ENCODE data around the gene FGD2.

FGD2 gene

DNA sequence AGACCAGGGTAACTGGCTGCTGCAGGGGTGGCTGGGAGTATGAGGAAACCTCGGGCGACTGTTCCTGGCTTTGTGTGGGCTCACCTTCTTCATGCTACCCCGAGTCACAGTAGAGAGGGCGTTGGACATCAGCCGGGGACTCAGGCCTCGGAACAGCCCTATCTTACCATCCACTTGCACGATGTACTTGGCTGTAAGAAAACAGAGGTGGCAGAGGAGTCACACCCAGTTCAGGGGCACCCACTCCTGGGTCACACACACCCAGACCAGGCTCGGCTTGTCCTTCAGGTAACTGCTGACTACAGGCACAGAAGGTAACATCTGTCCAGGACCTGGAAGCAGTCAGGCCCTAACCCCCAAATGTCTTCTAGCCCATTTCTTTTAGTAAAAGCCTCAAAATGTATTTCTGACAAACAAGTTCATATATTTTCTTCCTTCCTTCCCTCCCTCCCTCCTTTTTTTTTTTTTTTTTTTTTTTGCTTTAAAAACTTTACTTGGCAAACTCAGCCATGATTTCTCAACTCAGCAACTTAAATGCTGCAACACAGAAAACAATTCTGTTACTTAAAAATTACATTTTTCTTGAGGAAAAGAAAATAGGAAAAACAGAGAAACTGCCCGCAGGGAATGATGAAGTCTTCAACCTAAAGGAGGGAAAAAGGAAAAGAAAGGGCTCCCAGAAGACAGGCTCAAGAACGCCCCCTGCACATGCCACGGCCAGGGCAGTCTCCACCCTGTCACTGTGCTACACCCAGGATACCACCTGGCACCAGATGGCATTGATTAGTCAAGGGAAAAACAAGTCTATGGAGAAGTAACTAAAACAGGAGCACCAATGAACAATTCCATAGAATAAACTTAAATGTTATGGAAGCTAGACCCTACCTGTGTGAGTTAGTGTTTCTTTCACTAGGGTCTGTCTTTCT, 26.8 kb upstream of the FGD2 start:
- no peaks in the 10 kb centered on the region for H3K27me3 ChIP-seq (ENCODE audit: control insufficient read depth in 5 of 5, insufficient read depth in 4 of 5, low read length in 5 of 5)
- H3K36me3 ChIP-seq (ENCODE audit: control insufficient read depth in 5 of 5, insufficient read depth in 5 of 5, low read length in 5 of 5) = peaks cover 0 to 68% (median 56%) of the 10 kb centered on the region in 5 donors
- no peaks in the 10 kb centered on the region for H3K9me3 ChIP-seq (ENCODE audit: control insufficient read depth in 5 of 5, low read length in 5 of 5)
- peak overlapping the region in 1 of 5 donors; percentile 15 for H3K9ac ChIP-seq (ENCODE audit: low read length in 5 of 5)
- peaks cover 5 to 42% (median 33%) of the 10 kb centered on the region in 5 donors for H3K4me1 ChIP-seq (ENCODE audit: control insufficient read depth in 5 of 5, insufficient read depth in 5 of 5, low read length in 5 of 5)
- peak overlapping the region; percentile 63 for H3K27ac ChIP-seq (ENCODE audit: low read depth, low read length)
- no peak overlapping the region for H3K4me3 ChIP-seq (ENCODE audit: low read depth in 1 of 5, low read length in 5 of 5)

- peak overlapping the region; percentile 63 for H3K27ac ChIP-seq (ENCODE audit: low read depth, low read length)
- H3K4me3 ChIP-seq (ENCODE audit: low read depth in 1 of 5, low read length in 5 of 5) = no peak overlapping the region
- peaks cover 0 to 62% (median 49%) of the 10 kb centered on the region in 5 donors for H3K36me3 ChIP-seq (ENCODE audit: control insufficient read depth in 5 of 5, insufficient read depth in 5 of 5, low read length in 5 of 5)
- H3K4me1 ChIP-seq (ENCODE audit: control insufficient read depth in 5 of 5, insufficient read depth in 5 of 5, low read length in 5 of 5) = peaks cover 3 to 46% (median 37%) of the 10 kb centered on the region in 5 donors
- H3K27me3 ChIP-seq (ENCODE audit: control insufficient read depth in 5 of 5, insufficient read depth in 4 of 5, low read length in 5 of 5) = no peaks in the 10 kb centered on the region
- no peaks in the 10 kb centered on the region for H3K9me3 ChIP-seq (ENCODE audit: control insufficient read depth in 5 of 5, low read length in 5 of 5)
- peak overlapping the region in 1 of 5 donors; percentile 15 for H3K9ac ChIP-seq (ENCODE audit: low read length in 5 of 5)
Observed at GRCh38 chr6:36979347-36979742, 26.1 kb upstream of the FGD2 start.

DNA sequence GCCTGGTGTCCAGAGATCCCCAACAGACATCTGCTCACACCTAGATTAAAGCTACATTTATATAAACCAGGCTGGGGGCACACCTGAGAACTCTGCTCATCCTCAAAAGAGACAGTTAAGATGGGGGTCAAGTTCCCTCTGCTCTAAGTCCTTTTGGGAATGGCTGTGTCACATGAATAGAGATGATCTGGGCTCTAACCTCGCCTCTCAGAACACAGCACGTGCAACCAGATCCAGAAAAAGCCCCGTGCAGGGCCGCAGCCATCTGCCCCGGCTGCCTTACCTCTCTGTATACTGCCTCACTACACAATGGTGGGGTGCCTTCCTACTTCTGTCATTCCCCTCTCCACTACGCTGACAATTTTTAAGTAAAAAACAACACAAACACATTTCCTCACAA, 25.3 kb upstream of the FGD2 start:
- H3K4me3 ChIP-seq (ENCODE audit: low read depth in 1 of 5, low read length in 5 of 5) = no peak overlapping the region
- peaks cover 0 to 54% (median 42%) of the 10 kb centered on the region in 5 donors for H3K36me3 ChIP-seq (ENCODE audit: control insufficient read depth in 5 of 5, insufficient read depth in 5 of 5, low read length in 5 of 5)
- no peak overlapping the region for H3K9ac ChIP-seq (ENCODE audit: low read length in 5 of 5)
- H3K27ac ChIP-seq (ENCODE audit: low read depth, low read length) = peak overlapping the region; percentile 41
- H3K9me3 ChIP-seq (ENCODE audit: control insufficient read depth in 5 of 5, low read length in 5 of 5) = no peaks in the 10 kb centered on the region
- peaks cover 5 to 54% (median 44%) of the 10 kb centered on the region in 5 donors for H3K4me1 ChIP-seq (ENCODE audit: control insufficient read depth in 5 of 5, insufficient read depth in 5 of 5, low read length in 5 of 5)
- no peaks in the 10 kb centered on the region for H3K27me3 ChIP-seq (ENCODE audit: control insufficient read depth in 5 of 5, insufficient read depth in 4 of 5, low read length in 5 of 5)

DNA sequence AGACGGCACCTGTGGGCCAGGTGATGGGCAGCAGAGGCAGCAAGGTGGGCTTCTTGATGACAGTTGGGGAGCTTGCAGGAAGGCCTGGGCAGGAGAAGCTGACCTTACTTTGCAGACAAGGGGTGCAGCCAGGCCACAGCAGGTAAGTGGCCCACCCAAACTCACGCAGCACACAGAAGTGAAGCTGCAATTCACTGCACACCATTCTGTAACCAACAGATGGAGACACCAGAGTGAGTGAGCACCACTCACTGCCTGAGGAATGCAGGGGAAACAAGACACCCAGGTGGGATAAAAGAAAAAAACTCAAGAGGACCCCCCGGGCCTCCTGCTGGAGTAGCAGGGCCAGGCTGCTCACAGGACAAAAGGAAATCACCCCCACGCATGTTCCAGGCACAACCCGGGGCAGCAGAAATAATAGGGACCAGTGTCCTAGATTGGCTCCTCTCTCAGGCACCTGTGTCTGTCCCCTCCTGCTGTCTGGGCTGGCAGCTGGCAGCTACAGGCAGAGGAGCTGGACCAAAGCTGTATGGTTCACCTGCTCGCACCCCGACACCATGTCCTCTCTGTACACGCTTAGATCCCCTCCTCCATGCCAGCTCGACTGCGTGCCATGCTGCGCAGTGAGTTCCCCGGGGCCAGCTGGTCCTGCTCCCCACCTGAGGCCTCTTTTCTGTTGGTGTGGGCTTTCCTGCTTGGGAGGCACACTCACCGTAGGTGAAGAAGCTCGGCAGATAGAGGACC, 24.4 kb upstream of the FGD2 start:
- peaks cover 0 to 45% (median 32%) of the 10 kb centered on the region in 5 donors for H3K36me3 ChIP-seq (ENCODE audit: control insufficient read depth in 5 of 5, insufficient read depth in 5 of 5, low read length in 5 of 5)
- no peaks in the 10 kb centered on the region for H3K27me3 ChIP-seq (ENCODE audit: control insufficient read depth in 5 of 5, insufficient read depth in 4 of 5, low read length in 5 of 5)
- H3K9ac ChIP-seq (ENCODE audit: low read length in 5 of 5) = no peak overlapping the region
- H3K4me1 ChIP-seq (ENCODE audit: control insufficient read depth in 5 of 5, insufficient read depth in 5 of 5, low read length in 5 of 5) = peaks cover 5 to 57% (median 47%) of the 10 kb centered on the region in 5 donors
- H3K27ac ChIP-seq (ENCODE audit: low read depth, low read length) = no peak overlapping the region
- H3K4me3 ChIP-seq (ENCODE audit: low read depth in 1 of 5, low read length in 5 of 5) = no peak overlapping the region
- no peaks in the 10 kb centered on the region for H3K9me3 ChIP-seq (ENCODE audit: control insufficient read depth in 5 of 5, low read length in 5 of 5)

DNA sequence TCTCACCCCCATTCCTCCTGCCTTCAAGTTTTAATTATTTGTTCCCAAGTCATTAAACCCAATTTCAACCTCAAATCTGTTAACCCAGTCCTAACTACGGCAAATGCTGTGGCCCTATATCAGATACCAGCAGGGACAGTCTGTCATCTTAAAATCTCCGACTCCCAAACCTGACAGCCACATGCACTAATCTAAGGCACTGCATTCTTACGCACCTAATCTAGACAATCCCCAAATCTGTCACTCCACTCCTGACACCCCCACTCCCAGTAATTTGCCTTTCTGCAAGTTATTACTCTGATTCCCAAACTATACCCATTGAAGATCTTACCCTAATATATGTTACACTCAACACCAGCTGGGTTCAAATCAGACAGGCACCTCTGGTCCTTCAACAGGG, 21.9 kb upstream of the FGD2 start:
- H3K4me1 ChIP-seq (ENCODE audit: control insufficient read depth in 5 of 5, insufficient read depth in 5 of 5, low read length in 5 of 5) = peaks cover 5 to 61% (median 53%) of the 10 kb centered on the region in 5 donors
- H3K27ac ChIP-seq (ENCODE audit: low read depth, low read length) = peak overlapping the region; percentile 13
- H3K36me3 ChIP-seq (ENCODE audit: control insufficient read depth in 5 of 5, insufficient read depth in 5 of 5, low read length in 5 of 5) = peaks cover 0 to 20% (median 7%) of the 10 kb centered on the region in 5 donors
- H3K27me3 ChIP-seq (ENCODE audit: control insufficient read depth in 5 of 5, insufficient read depth in 4 of 5, low read length in 5 of 5) = no peaks in the 10 kb centered on the region
- peak overlapping the region in 3 of 5 donors; percentile 10 to 91 (median 28) for H3K9ac ChIP-seq (ENCODE audit: low read length in 5 of 5)
- no peak overlapping the region for H3K4me3 ChIP-seq (ENCODE audit: low read depth in 1 of 5, low read length in 5 of 5)
- H3K9me3 ChIP-seq (ENCODE audit: control insufficient read depth in 5 of 5, low read length in 5 of 5) = no peaks in the 10 kb centered on the region

- peaks cover 5 to 49% (median 43%) of the 10 kb centered on the region in 5 donors for H3K4me1 ChIP-seq (ENCODE audit: control insufficient read depth in 5 of 5, insufficient read depth in 5 of 5, low read length in 5 of 5)
- H3K27ac ChIP-seq (ENCODE audit: low read depth, low read length) = peak overlapping the region; percentile 54
- peak overlapping the region in 4 of 5 donors; percentile 84 to 97 (median 89) for H3K9ac ChIP-seq (ENCODE audit: low read length in 5 of 5)
- H3K27me3 ChIP-seq (ENCODE audit: control insufficient read depth in 5 of 5, insufficient read depth in 4 of 5, low read length in 5 of 5) = no peaks in the 10 kb centered on the region
- H3K36me3 ChIP-seq (ENCODE audit: control insufficient read depth in 5 of 5, insufficient read depth in 5 of 5, low read length in 5 of 5) = peaks cover 0 to 13% (median 7%) of the 10 kb centered on the region in 5 donors
- H3K9me3 ChIP-seq (ENCODE audit: control insufficient read depth in 5 of 5, low read length in 5 of 5) = no peaks in the 10 kb centered on the region
- H3K4me3 ChIP-seq (ENCODE audit: low read depth in 1 of 5, low read length in 5 of 5) = peak overlapping the region; percentile 87 to 95 (median 94)
Observed at GRCh38 chr6:36984581-36985416, 20.7 kb upstream of the FGD2 start.

- Histone ChIP-seq H3K9me3 (ENCODE audit: control insufficient read depth in 5 of 5, low read length in 5 of 5) (no peaks in the 10 kb centered on the region), H3K4me1 (ENCODE audit: control insufficient read depth in 5 of 5, insufficient read depth in 5 of 5, low read length in 5 of 5) (peaks cover 5 to 47% (median 43%) of the 10 kb centered on the region in 5 donors), H3K27ac (ENCODE audit: low read depth, low read length) (peak overlapping the region; percentile 98), H3K27me3 (ENCODE audit: control insufficient read depth in 5 of 5, insufficient read depth in 4 of 5, low read length in 5 of 5) (no peaks in the 10 kb centered on the region), H3K9ac (ENCODE audit: low read length in 5 of 5) (peak overlapping the region in 4 of 5 donors; percentile 84 to 97 (median 89)), H3K36me3 (ENCODE audit: control insufficient read depth in 5 of 5, insufficient read depth in 5 of 5, low read length in 5 of 5) (peaks cover 0 to 13% (median 6%) of the 10 kb centered on the region in 5 donors), H3K4me3 (ENCODE audit: low read depth in 1 of 5, low read length in 5 of 5) (peak overlapping the region; percentile 87 to 95 (median 94))
Observed at GRCh38 chr6:36985417-36985807, 20.0 kb upstream of the FGD2 start.

DNA sequence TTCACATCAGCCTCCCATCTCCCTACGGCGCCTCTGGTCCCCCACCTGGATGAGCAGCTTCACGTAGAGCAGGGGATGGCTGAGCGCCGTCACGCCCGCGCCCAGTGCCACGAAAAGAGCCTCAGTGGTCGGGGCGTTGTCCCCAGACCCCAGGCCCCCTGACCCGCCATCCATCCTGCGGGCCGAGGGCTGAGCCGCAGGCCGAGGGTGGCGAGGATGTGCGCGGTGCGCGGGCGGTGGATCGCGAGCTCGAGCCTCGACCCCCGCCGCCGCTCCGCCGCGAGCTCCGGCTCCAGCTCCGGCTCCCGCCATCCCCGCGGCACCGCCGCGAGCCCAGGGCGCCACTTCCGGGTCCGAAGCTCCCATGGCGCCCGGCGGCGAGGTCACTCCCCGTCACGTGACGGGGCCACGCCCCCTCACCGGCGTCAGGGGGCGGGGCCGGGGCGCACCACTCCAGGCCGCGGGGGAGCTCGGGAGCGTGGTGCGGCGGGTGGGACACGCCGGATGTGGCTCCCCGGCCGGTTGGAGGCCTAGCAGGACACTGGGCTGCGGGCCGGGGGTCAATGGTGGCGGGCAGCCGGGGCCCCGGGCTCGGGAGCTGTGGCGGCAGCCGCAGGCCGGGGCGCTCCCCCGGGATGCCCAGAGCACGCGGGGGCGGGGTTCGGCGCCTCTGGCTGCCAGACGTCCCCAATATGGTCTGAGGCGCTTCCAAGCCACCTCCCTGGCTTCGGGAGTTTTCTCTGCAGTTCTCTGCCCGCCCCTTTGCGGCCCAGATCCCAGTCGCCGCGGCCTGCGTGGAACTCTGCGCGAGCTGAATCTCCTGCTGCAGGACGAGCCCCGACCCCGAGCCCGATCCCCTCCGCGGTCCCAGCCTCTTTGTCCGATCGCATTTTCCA, 19.4 kb upstream of the FGD2 start, which contains the start of gene MTCH1:
MTCH1 (minus strand) TSS at position 389 of the 896 bp plus-strand sequence; CDS start at position 366, 23 bp downstream.
- peaks cover 5 to 46% (median 43%) of the 10 kb centered on the region in 5 donors for H3K4me1 ChIP-seq (ENCODE audit: control insufficient read depth in 5 of 5, insufficient read depth in 5 of 5, low read length in 5 of 5)

More for the DNA sequence above, 19.4 kb upstream of the FGD2 start, which contains the start of gene MTCH1:
- Histone ChIP-seq H3K27me3 (ENCODE audit: control insufficient read depth in 5 of 5, insufficient read depth in 4 of 5, low read length in 5 of 5) (peaks cover 0 to 3% (median 0%) of the 10 kb centered on the region in 5 donors), H3K4me3 (ENCODE audit: low read depth in 1 of 5, low read length in 5 of 5) (peak within 1 kb of the TSS; percentile 87 to 95 (median 94)), H3K27ac (ENCODE audit: low read depth, low read length) (peak within 1 kb of the TSS; percentile 98), H3K9me3 (ENCODE audit: control insufficient read depth in 5 of 5, low read length in 5 of 5) (no peaks in the 10 kb centered on the region), H3K36me3 (ENCODE audit: control insufficient read depth in 5 of 5, insufficient read depth in 5 of 5, low read length in 5 of 5) (peaks cover 0 to 7% (median 4%) of the 10 kb centered on the region in 5 donors), H3K9ac (ENCODE audit: low read length in 5 of 5) (peak within 1 kb of the TSS; percentile 84 to 97 (median 91))

Data from subcutaneous abdominal adipose tissue (tissue), 5 donors.